NOMO-1 treated with dmso at 0.1 percent for 144 hours (cell line): Measurements from ENCODE around the gene KCNMA1.
A peak's percentile ranks its signal among the peaks of the same experiment; 100 is the strongest.

Experiments used
- DNase-seq: peaks from one replicate; lab custom pipeline; 2025; ENCODE audit not compliant: unreplicated experiment; lab: John Stamatoyannopoulos, UW

The KCNMA1 gene

DNA sequence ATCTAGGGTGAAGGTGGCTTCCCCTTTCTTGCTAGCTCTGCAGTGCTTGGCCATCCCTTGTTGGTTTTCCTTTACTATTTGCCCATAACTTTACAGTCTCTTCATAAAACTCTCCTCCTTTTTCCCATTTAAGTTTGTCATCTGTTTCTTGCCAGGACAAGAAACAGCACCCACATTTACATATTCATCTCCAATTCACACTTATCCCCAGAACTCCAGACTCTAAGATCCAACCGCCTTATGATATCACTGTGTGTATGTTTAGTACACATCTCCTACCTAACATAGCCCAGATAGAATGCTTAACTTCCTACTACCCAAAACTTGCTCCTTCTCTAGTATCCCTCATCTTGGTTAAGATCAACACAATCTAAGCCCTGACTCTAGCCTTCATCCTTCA is 622.2 kb downstream of the KCNMA1 start:
- no peak for DNase-seq

DNA sequence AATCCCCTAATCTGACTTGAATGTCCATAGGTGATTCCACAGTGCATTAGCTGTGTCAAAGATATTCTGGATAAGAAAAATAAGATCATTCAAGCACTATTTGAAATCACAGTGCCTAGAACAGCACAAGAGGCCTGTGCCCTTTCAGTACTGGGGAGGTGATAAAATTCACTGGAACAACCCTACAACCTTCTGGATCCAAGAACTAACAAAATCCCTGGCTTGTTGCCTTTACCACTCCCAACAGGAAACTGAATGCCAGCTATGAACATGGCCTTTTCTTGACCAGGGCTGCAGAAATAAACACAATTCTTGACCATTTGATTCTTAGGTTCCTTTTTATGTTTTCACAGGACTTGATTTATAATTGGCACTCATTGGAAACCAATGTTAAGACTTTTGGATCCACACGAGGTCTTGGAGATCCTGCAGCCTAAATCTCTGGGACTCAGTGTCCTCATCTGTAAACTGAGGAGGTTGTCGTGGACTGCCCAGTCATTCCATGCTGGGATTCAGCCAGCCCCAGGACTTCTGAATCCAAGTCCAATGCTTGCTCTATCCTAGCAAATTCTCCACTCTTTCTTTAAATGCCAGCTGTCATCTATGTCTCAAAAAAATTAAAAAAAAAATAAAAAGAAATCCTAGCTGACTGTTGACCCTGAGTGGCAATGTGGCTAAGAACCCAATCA is 624.7 kb downstream of the KCNMA1 start:
- DNase-seq, result no peak

DNA sequence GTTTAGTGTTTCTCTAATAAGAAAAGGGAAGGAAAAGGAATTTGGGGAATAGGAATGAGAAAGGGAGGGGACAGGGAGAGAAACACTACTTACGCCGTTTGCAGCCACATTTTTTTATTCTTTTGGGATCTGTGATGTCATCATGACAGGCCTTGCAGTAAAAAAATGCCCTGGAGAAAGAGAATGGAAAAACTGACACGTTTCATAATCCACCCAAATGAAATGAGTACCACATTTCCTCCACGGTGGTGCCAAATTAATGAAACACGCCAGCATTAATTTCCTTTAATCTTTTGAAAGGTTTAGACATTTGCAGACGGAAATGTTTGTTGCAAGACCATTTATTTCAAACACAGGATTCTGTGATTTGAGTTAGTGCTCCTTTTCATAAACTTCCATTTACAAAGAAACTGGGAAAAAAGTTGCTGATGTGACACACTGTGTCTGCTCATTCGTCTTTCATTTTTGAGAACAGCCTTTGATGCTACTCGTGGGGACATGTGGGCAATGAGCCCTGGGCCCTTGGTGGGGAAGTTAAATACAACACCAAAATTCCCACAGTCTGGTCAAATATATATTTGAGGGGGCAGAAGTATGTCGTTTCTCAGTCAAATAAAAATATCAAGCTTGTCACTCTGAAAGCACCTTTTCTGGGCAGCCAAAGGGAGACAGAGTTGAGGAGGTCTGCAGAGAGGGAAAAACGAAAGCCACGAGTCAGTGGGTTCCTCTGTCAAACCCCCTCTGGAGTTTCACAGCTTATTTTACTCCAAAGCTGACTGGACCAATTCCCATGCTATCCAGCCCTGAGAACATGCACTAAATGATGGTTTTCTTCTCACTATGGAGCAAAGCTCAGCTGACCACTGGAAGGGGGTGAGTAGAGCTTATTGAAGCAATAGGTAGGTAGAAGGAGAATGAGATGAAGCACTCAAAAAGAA is 625.5 kb downstream of the KCNMA1 start:
- no peak for DNase-seq

DNA sequence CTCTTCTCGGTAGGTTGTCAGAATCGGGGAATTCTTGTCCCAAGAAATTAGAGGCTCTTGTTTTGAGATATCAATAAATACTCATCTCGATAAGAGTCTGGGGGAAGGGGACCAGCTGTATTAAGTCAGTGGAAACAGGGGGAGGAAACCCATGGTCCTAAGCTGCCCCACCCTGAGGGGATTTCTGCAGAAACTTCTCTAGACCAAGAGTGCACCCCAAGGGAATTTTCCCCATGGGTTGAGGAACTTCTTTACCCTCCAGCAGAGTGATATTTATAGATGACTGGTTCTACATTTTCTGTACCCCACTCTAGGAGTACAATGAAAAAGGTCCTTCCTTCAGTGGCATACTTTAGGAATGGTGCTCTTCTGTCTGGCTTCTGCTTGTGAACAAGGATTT is 627.2 kb downstream of the KCNMA1 start:
- no peak for DNase-seq

DNA sequence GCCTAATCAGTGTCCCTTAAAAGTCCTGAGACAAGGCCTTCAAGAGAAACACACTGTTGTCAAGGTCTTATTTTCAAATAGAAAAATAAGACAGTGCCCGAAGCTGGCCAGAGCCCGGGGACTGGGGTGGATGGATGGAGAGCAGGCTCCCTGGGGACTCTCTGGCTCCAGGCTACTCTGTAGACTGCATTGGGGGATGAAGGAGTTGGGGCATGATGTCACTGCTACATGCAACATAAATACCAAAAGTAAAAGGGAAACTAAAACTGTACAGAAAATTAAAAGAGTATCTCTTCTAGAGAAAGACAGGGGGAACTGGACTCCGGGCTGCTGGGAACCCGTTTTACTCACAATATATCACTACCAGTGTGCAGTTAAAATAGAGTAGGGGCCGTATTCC is 629.8 kb downstream of the KCNMA1 start:
- DNase-seq, result no peak

DNA sequence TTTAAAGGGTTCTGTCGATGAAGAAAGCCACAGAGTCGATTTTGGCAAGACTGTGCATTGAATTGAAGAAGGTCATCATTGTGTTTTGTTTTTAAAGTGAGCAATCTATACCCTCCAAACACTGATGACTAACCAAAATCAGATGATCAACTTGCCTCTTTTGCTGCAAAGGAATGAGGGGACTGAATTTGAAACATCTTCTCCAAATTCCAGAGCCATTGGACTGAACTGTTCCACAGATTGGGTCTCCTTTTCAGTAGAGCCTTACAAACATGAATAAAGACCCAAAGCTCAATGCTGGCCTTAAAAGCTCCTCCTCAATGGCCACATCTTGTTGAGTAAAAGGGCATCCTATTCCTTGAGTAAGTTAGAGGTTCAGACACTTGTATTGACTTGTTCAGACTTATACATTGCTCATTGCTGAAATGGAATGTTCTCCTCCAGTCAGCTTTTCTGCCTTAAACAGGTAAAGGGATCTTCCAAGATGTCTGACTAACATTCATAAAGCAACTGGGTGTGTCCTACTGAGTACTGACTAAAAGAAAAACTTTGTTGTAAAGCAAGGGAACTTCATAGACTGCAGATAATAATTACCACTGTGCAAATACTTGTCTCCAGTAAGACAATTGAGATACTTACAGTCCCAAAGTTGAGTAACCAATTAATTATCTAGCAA is 630.6 kb downstream of the KCNMA1 start:
- no peak for DNase-seq

DNA sequence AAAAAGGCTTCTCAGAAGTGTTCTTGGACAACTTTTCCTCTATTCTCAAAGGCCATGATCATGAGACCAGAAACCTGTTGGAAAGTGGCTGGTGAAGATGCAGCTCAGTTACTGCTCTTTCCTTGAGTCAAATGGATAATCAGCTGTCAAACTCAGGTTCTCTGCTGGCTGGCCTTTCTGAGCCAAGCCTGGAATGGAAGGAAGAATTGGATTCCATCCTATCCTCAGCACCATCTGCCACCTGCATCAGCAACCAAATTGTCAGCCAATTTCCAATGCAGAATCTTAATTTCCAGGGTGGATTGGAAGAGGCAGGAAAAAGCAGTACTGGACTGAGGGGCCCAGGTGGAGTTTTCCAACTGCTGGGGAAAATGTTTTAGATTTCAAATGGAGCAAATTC is 631.7 kb downstream of the KCNMA1 start:
- DNase-seq, result no peak

DNA sequence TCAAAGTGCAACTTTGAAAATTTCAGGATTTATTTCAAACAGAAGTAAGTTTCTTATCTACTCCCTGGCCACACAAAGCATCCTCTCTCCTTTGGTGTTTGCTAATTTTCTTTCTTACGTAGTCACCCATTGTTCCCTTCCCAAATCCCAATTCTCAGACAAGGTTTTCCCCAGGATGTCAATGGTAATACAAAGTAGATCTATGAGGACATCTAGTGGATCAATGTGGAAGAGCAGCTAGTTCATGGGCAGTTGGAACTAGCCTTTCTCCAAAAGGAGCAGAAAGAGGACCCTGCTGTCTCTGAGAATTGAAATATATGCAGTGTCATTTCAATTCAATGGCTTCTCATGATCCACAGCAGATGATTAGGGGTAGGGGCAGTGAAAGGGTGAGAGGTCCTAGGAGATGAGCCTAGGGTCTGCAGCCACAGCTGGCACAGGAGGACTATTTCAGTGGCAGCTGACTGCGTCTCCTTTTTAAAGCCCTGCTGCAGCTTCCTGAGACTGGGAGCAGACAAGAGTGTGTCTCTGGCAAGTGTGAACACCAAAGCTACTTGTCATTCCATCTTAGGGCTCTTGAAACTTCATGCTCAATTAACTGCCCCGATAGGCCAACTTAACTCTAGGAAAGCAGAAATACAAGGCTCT is 632.6 kb downstream of the KCNMA1 start:
- DNase-seq, result peak; percentile 7

DNA sequence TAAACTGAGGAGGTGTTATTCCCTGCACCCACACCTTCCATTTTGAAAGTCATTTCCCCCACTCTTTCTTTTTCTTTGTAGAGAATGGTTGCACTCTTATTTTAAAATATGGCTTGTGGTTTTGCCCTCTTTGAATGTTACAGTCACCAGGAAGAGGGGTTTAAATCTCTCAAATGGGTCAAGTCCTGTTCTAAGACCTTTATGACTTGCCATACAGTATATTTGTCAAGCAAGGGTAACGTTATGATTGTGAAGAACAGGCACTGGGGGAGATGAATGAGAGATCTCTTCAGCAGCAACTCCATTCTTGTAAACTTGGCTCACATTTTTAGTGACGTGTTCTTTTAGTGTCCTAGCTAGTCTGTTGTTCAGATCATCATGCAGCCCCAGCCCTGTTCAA is 634.7 kb downstream of the KCNMA1 start:
- DNase-seq, result no peak

DNA sequence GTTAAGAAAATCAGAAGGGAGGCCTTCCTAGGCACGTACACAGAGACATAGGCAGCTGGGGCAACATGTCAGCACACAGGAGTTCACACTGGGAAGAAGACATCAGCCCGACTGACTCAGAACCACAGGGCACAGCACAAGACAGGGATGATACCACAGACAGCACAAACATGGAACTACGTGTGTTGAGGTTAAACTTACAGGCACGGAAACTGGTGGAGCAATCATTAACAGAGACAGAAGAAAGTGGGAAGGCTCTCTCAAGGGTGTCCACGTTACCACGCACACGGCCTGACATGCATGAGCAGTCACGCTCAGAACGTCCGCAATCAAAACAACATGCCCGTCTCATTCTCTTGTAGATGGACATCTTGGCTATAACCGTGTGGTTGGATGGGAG is 636.4 kb downstream of the KCNMA1 start:
- DNase-seq, result no peak

DNA sequence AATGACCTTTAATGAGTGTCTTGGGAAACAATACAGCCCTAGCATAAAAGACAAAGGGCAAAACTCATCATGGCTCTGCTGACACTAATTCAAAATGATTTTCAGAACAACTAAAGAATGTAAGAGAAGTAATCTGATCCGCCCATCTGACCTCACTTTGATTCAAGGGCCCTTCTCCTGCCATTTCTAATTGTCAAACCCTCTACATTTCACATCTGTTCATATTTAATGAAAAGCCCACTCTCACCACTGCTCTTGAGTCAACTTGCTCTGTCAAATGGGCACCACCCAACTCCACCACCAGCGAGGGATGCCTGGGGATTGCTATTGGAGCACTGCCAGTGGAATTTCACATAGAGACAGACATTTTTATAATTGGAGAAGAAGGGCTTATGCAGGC is 639.2 kb downstream of the KCNMA1 start:
- no peak for DNase-seq

DNA sequence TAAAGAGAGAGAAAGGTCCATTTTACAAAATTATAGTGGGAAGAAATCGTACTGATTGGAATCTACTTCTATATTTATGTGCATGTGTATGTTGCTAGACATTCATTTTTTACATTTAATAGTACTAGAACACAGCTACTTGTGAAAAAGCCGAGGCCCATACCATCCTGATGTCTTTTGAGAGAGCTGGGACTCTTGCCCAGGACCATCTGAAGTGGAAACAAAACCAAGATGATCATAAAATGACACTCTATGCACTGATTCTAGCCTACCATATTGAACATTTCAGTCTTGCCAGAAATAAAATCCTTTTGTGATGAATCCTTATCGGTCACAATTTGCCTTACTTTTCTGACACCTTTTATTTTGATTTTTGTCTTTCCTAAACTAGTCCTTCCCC is 640.0 kb downstream of the KCNMA1 start:
- DNase-seq, result no peak

DNA sequence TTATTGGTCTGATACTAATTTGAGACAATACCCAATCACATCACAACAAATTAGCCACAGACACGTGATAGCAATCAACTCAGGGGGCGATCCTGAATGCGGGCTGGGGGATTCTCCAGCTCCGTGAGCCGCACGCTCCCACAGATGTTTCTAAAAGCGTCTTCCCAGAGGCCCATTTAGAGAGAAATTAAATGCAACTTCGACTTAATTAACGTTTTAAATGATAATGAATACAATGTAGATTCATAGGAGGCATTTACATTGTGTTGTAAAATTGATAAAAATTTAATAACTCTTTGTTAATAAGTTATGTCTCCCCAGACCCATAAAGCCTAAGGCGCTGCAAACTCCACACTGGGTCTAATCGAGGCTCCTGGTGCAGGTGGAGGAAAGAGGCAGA is 642.6 kb downstream of the KCNMA1 start:
- DNase-seq, result no peak

DNA sequence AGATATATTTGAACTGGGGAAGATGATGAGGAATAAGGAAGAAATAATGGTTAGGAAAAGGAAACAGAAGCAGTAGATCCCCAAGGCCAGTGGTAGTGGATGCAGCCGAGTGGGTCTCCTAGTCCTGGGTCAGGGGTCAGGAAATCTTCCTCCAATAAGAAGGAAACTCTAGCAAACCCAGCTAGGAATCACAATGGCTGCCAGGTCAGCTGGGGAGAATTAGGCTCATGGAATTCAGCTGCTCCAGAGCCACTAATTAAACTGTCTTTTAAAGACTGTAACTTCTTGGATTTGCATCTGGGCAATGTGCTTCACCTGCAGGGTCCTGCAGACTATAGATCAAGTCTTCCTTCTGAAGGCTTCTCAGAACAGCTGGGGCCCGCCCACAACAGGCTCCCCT is 644.4 kb downstream of the KCNMA1 start:
- DNase-seq, result no peak

DNA sequence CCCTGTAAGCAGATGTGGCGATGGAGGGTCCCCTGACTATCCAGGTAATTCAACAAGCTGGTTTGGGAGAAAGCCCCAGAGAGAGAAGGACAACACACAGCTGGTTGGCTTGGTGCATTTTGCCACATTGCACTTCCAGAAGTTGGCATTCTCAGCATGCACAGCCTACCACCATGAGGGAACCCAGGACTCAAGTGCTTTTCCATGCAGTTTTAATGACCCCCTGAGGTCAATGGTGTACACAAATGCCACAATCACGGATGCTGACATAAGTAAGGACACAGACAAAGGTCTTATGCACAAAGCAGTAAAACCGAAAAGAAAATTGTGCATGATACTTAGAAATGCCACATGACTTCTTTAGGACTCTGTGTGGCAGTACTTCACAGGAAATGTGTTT is 645.1 kb downstream of the KCNMA1 start:
- no peak for DNase-seq

DNA sequence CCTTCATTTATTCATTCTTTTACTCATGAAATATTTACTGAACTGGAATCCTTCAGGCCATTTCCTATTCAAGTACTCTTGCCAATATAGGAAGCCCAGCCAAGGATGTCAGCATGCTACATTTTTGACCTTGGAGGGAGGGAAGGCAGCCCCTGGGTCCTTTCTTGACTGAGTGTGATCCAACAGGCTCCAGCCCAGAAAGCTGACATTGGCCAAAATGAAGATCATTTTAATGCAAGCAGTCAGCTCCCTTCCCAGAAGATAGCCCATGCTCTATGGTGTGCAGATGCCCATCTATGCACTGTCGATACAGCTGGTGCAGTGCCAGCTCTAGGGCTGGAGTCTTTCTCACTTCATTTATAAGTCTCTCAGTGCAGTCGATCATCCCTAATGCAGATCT is 646.0 kb downstream of the KCNMA1 start:
- no peak for DNase-seq

DNA sequence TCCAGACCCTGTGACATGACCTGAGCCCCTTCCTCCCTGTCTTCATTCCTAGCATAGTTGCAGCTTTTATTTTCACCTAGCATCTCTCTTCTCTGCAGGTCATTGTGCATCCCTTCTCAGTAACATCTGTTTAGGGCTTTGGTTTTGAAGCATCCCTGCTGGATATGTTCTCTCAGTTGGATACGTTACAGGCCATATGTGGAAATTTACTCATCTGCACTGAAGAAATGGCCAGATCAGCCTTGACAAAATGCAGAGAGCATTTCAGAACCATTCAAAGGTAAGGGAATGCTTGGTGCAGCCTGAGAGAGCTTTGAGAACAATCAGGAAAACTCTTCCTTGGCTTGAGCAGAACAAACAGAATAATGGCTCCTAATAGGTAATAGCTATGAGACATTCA is 647.0 kb downstream of the KCNMA1 start:
- no peak for DNase-seq

DNA sequence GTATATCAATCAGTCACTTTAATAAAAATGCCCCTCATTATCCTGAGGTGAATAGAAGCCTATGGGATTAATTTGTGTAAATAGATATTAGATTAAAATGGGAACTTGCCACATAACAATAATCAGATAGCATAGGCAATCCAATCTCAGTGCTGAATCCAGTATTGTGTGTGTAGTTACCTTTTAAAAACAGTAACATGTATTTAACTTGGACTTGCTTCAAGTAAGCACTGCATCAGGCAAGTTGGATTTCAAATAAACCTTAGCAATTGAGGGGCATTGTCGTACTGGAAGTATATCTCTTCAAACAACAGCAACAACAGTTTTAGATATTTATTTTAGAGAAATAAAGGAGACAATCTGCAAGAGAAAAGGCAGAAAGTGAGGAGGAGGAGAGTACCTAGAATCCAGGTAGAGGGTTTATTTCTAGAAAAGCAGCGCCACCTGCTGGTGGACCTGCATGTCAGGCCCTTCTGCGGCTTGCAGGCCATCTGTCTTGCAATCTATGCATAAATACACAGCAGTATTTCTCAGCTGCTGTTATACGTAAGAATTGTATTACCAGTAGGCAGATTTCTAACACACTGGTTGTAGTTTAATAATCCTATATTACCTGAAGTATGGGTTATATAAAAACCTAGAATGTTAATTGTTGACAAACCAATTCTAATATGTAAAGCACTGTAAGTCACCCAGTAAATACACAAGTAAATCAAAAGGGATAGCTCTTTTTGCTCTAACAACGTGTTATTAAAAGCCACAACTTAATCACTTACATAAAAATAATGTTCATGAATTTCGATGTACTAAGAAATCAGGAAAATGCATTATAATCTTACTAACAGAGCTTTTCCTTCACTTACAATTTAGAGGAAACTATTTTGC is 652.8 kb downstream of the KCNMA1 start:
- peak; percentile 47 for DNase-seq

DNA sequence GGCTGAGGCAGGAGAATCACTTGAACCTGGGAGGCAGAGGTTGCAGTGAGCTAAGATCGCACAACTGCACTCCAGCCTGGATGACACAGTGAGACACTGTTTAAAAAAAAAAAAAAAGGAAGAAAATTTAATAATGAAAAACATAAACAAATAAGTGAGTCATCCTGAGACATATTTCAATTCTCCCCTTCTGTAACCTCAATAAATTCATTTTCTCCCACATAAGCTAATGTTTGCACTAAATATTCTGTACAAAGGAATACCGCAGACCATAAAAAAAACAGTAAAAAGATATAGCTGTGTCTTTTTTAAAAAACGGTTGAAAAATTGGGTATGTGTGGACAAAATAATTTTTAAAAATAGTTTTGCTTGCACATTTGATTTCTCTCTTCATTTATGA is 654.0 kb downstream of the KCNMA1 start:
- DNase-seq, result no peak

DNA sequence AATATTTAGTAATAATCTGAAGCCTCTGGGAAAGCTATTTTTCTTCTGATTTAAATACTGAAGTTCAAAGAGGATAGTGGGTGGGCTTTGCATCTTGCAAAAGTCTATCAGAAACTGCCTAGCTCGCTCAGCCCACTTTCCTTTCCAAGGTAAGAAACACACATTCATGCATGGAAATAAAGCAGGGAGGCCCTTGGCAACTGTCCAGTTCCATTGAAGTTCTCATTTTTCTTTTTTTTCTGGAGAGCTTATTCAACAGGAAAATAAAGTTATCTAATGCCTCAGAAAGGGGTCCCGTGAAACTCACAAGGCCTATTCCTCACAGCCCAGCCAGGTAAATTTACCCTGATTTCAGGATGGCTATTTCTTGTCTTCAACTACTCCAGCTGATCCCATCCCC is 654.9 kb downstream of the KCNMA1 start:
- DNase-seq, result no peak
